Upper lobe of left lung (tissue), 6 donors: Measurements from ENCODE around the gene SDK1. TPM values are rescaled to one million over a fixed set of nuclear protein-coding genes. Genes with fewer than 3 reads are reported as not detected.

ENCODE experiments used
- ATAC-seq, 2 donors: fragments of 200-7000 bp; cut with Tn5 transposase; one replicate each; pipeline ENCODE4 v1.9.1; 2022; ENCODE audit warnings: mild to moderate bottlenecking in 2 of 2, moderate library complexity in 2 of 2; ENCODE audit not compliant: low FRiP score in 2 of 2
- DNase-seq, 2 donors: peaks; one replicate each; pipeline ENCODE4 v3.0.0-alpha.2; 2019 to 2020
- H3K27ac ChIP-seq, 4 donors: fragments of 200-600 bp; sonication (generic); one replicate each; pipeline ENCODE4 v1.5.1; 2016 to 2019
- H3K27me3 ChIP-seq, 4 donors: fragments of 200-600 bp; sonication (generic); one replicate each; pipeline ENCODE4 v1.5.1; 2017 to 2019
- H3K36me3 ChIP-seq, 4 donors: fragments of 200-600 bp; sonication (generic); one replicate each; pipeline ENCODE4 v1.5.1; 2016 to 2019
- H3K4me1 ChIP-seq, 4 donors: fragments of 200-600 bp; sonication (generic); one replicate each; pipeline ENCODE4 v1.5.1; 2018 to 2019
- H3K4me3 ChIP-seq, 4 donors: fragments of 200-600 bp; sonication (generic); one replicate each; pipeline ENCODE4 v1.5.1; 2017 to 2019; ENCODE audit warnings: mild to moderate bottlenecking in 2 of 4, moderate library complexity in 1 of 4
- H3K9me3 ChIP-seq, 4 donors: fragments of 200-600 bp; sonication (generic); one replicate each; pipeline ENCODE4 v1.5.1; 2018 to 2019
- EP300 ChIP-seq, 4 donors: sonication (generic); formaldehyde crosslinking; IDR thresholded peaks; one replicate each; pipeline ENCODE4 v1.5.1; 2017; ENCODE audit warnings: antibody characterized with exemption in 4 of 4, control low read depth in 2 of 4
- POLR2A ChIP-seq, 4 donors: fragments of 450-650 bp; IDR thresholded peaks; one replicate each; pipeline ENCODE4 v1.5.1; 2016 to 2017; ENCODE audit warnings: antibody characterized with exemption in 4 of 4, mild to moderate bottlenecking in 2 of 4
- POLR2AphosphoS5 ChIP-seq, 2 donors: sonication (generic); formaldehyde crosslinking; IDR thresholded peaks; one replicate each; pipeline ENCODE4 v1.5.1; 2017; ENCODE audit warnings: antibody characterized with exemption in 2 of 2
- WGBS, 2 donors: methylation state at CpG; one replicate each; pipeline ENCODE4 v1.1.5; 2017 to 2018; 5-methylcytosine and 5-hydroxymethylcytosine counted together
- total RNA-seq, 6 donors: library from RNA; depleted of rRNA in 4 of 6; stranded (reverse); fragments of >200 nt in 4 of 6; gene quantifications; one replicate each; pipeline versions ENCODE4 v1.1.0 to v1.2.1, GENCODE V29; 2016 to 2021
- TF ChIP-seq, protein P1 (sequence below), 6 experiments: fragments of 450-650 bp in 4 of 6; fragments of 200-600 bp in 2 of 6; sonication (generic) in 2 of 6; IDR thresholded peaks; one replicate each; pipeline ENCODE4 v1.5.1; 2016 to 2019; ENCODE audit warnings: antibody characterized with exemption in 6 of 6
- donor health status: DM: no; HTN: no; CAD: no; lungs with moderate emphysema.
- donor health status: DM: no; HTN: yes; CAD: no; lungs with severe emphysema.

Gene SDK1
- total RNA-seq, 6 donors from 2014 or later, result 9.3 to 90.1 (median 11.8) TPM

DNA sequence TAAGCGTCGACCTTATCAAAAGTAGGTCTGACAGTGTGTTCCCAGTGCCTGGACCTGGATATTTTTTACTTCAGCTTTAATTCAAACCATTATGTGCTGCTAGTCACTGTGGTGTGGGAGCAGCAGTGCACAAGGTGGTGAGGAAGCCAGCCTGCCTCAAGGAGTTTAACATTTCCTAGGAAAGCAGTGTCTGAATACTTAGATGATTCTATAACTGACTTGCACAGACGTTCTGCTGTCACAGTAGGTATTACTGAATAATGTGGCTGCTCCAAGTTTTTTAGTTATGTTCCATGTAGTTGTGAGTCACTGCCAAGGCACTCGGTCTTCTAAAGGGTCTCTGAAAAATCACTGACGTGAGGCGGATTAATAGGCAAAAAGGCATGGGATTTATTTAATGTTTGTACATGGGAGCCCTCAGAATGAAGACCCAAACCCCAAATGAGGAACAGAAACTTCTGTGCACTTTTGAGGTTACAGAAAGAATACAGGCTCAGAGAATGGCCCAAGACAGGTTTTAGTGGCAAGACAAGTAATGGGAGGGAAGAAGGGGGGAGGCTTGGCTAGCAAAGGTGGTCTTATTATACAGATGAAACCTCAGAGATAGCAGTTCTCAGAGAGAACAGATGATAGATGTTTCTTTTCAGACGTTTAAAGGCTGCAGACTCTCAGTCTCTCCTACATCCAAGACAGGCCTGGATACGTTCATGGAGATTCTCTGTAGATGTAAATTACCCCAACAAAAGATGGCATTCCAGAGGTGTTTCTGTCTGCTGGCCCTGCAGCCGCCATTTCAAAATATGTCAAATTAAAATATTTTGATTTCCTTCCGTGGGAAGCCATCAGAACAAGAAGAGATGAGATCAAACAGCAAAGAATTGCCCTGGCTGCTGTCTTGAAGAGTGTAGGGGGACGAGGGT, 209.3 kb downstream of the SDK1 start:
- TF ChIP-seq EP300 (IDR thresholded peaks at IDR 0.05), result no peak
- no peak for TF ChIP-seq POLR2A (IDR thresholded peaks at IDR 0.05)
- TF ChIP-seq, protein P1, sequence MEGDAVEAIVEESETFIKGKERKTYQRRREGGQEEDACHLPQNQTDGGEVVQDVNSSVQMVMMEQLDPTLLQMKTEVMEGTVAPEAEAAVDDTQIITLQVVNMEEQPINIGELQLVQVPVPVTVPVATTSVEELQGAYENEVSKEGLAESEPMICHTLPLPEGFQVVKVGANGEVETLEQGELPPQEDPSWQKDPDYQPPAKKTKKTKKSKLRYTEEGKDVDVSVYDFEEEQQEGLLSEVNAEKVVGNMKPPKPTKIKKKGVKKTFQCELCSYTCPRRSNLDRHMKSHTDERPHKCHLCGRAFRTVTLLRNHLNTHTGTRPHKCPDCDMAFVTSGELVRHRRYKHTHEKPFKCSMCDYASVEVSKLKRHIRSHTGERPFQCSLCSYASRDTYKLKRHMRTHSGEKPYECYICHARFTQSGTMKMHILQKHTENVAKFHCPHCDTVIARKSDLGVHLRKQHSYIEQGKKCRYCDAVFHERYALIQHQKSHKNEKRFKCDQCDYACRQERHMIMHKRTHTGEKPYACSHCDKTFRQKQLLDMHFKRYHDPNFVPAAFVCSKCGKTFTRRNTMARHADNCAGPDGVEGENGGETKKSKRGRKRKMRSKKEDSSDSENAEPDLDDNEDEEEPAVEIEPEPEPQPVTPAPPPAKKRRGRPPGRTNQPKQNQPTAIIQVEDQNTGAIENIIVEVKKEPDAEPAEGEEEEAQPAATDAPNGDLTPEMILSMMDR (IDR thresholded peaks at IDR 0.05), result no peak
- no peak for TF ChIP-seq POLR2AphosphoS5 (IDR thresholded peaks at IDR 0.05)
- H3K27ac ChIP-seq, result no peak overlapping the region
- WGBS, 2 donors, result 75 to 81% methylated on average over 11 of the region's 11 CpGs

GRCh38 chr7:3517344-3517743, 216.3 kb downstream of the SDK1 start:
- no peak for ATAC-seq
- no peaks in the 10 kb centered on the region for H3K4me1 ChIP-seq
- no peaks in the 10 kb centered on the region for H3K9me3 ChIP-seq
- no peak for DNase-seq
- 62 to 69% methylated on average over 3 of the region's 3 CpGs for WGBS, 2 donors
- H3K36me3 ChIP-seq, result no peaks in the 10 kb centered on the region
- H3K27ac ChIP-seq, result no peak overlapping the region
- TF ChIP-seq POLR2AphosphoS5 (IDR thresholded peaks at IDR 0.05), result no peak
- TF ChIP-seq, protein P1 (IDR thresholded peaks at IDR 0.05), result no peak
- no peak for TF ChIP-seq POLR2A (IDR thresholded peaks at IDR 0.05)
- no peak for TF ChIP-seq EP300 (IDR thresholded peaks at IDR 0.05)
- no peak overlapping the region for H3K4me3 ChIP-seq
- H3K27me3 ChIP-seq, result no peaks in the 10 kb centered on the region

More for the DNA sequence above, 209.3 kb downstream of the SDK1 start:
- Histone ChIP-seq H3K4me3 (no peak overlapping the region), H3K27me3 (no peaks in the 10 kb centered on the region), H3K4me1 (no peaks in the 10 kb centered on the region), H3K36me3 (no peaks in the 10 kb centered on the region), H3K9me3 (peaks cover 0 to 6% (median 2%) of the 10 kb centered on the region in 4 donors)
- ATAC-seq, result no peak
- DNase-seq, result no peak

DNA sequence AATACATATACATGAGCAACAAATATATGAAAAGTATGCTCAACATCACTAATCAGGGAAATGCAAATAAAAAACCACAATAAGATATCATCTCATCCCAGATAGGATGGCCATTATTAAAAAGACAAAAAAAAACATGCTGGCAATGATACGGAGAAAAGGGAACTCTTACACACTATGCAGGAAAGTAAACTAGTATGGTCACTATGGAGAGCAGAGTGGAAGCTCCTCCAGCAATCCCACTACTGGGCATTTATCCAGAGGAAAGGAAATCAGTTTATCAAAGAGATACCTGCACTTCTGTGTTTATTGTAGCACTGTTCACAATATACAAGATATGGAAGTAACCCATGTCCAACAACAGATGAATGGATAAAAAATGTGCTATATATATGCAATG, 217.5 kb downstream of the SDK1 start:
- Histone ChIP-seq H3K36me3 (no peaks in the 10 kb centered on the region), H3K27me3 (no peaks in the 10 kb centered on the region), H3K4me3 (no peak overlapping the region), H3K27ac (no peak overlapping the region), H3K9me3 (no peaks in the 10 kb centered on the region), H3K4me1 (no peaks in the 10 kb centered on the region)
- DNase-seq (no peak), ATAC-seq (no peak)
- TF ChIP-seq POLR2AphosphoS5 (IDR thresholded peaks at IDR 0.05) (no peak), POLR2A (IDR thresholded peaks at IDR 0.05) (no peak), EP300 (IDR thresholded peaks at IDR 0.05) (no peak)
- TF ChIP-seq, protein P1 (IDR thresholded peaks at IDR 0.05), result no peak
- WGBS, 2 donors, result 51 to 72% methylated on average over 1 of the region's 1 CpG

- Histone ChIP-seq H3K4me1 (no peaks in the 10 kb centered on the region), H3K27me3 (no peaks in the 10 kb centered on the region), H3K36me3 (no peaks in the 10 kb centered on the region), H3K27ac (no peak overlapping the region), H3K9me3 (no peaks in the 10 kb centered on the region), H3K4me3 (no peak overlapping the region)
- no peak for DNase-seq
- 53 to 71% methylated on average over 2 of the region's 2 CpGs for WGBS, 2 donors
- no peak for TF ChIP-seq EP300 (IDR thresholded peaks at IDR 0.05)
- TF ChIP-seq, protein P1 (IDR thresholded peaks at IDR 0.05), result no peak
- TF ChIP-seq POLR2AphosphoS5 (IDR thresholded peaks at IDR 0.05), result no peak
- no peak for TF ChIP-seq POLR2A (IDR thresholded peaks at IDR 0.05)
- no peak for ATAC-seq
Measured at GRCh38 chr7:3520206-3520605, 219.2 kb downstream of the SDK1 start.
